IPS DF 6.9 (cell line): ENCODE results near the gene PLCB3.

Experiments
- DNase-seq: peaks from one replicate; pipeline ENCODE4 v3.0.0-alpha.2; 2013; ENCODE audit warnings: low read depth, low spot score
- H3K27ac ChIP-seq: one replicate; pipeline ENCODE4 v1.5.1; 2013; ENCODE audit warnings: low read length, control low read depth
- H3K27me3 ChIP-seq: 2 replicates; pipeline ENCODE4 v1.6.1; 2013; ENCODE audit warnings: mild to moderate bottlenecking, low read length; ENCODE audit not compliant: control insufficient read depth, insufficient read depth
- H3K36me3 ChIP-seq: 2 replicates; pipeline ENCODE4 v1.6.1; 2013; ENCODE audit warnings: low read length; ENCODE audit not compliant: control insufficient read depth, insufficient read depth
- H3K4me1 ChIP-seq: 2 replicates; pipeline ENCODE4 v1.6.1; 2013; ENCODE audit warnings: low read length; ENCODE audit not compliant: control insufficient read depth, insufficient read depth
- H3K4me3 ChIP-seq: 2 replicates; pipeline ENCODE4 v1.5.1; 2013; ENCODE audit warnings: mild to moderate bottlenecking, low read length
- H3K9me3 ChIP-seq: 2 replicates; pipeline ENCODE4 v1.6.1; 2013; ENCODE audit warnings: low read length, inconsistent platforms; ENCODE audit not compliant: control insufficient read depth, insufficient read depth
- WGBS: extraction: QIAGEN DNeasy Blood & Tissue Kit; methylation state at CpG from one replicate; pipeline ENCODE4 v1.1.7; 2013; ENCODE audit warnings: mixed read lengths, missing lambda C conversion rate; ENCODE audit not compliant: insufficient read length, insufficient coverage; 5-methylcytosine and 5-hydroxymethylcytosine counted together

PLCB3 gene

DNA sequence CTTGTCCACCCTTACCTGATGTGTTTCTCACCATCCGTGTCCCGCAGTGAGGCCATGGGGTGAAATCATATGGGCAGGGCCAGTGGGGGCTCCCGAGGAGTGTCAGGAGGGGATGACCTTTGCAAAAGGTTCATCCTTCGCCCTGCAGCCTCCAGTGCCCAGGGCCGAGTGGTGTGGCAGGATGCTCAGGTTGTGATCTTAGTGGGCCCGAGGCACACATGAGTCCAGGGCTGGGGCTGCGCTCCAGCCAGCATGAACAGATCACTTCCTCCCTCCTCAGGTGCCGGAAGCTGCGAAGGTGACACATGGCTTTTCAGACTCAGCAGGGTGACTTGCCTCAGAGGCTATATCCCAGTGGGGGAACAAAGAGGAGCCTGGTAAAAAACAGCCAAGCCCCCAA is 13.3 kb upstream of the PLCB3 start:
- Histone ChIP-seq H3K4me3 (no peak overlapping the region), H3K9me3 (no peaks in the 10 kb centered on the region), H3K4me1 (peaks cover 4% of the 10 kb centered on the region), H3K27ac (no peak overlapping the region), H3K27me3 (no peaks in the 10 kb centered on the region), H3K36me3 (peaks cover 7% of the 10 kb centered on the region; the same call in 1 of the 2 replicates)
- no CpG with 5 or more reads among the region's 9 CpGs for WGBS
- no peak for DNase-seq

- DNase-seq, result no peak
- H3K4me3 ChIP-seq, result no peak overlapping the region
- peaks cover 2% of the 10 kb centered on the region for H3K4me1 ChIP-seq
- no peaks in the 10 kb centered on the region for H3K27me3 ChIP-seq
- no CpG with 5 or more reads among the region's 5 CpGs for WGBS
- H3K36me3 ChIP-seq, result peaks cover 14% of the 10 kb centered on the region; the same call in 1 of the 2 replicates
- H3K9me3 ChIP-seq, result no peaks in the 10 kb centered on the region
- no peak overlapping the region for H3K27ac ChIP-seq
Measured at GRCh38 chr11:64238999-64239398, 12.3 kb upstream of the PLCB3 start.

GRCh38 chr11:64239662-64240434 is 11.5 kb upstream of the PLCB3 start:
- H3K27ac ChIP-seq, result no peak overlapping the region
- H3K36me3 ChIP-seq, result peaks cover 16% of the 10 kb centered on the region; the same call in 1 of the 2 replicates
- peaks cover 2% of the 10 kb centered on the region for H3K4me1 ChIP-seq
- H3K9me3 ChIP-seq, result no peaks in the 10 kb centered on the region
- peak overlapping the region; percentile 73; the same call in 1 of the 2 replicates for H3K4me3 ChIP-seq
- DNase-seq, result no peak
- WGBS, result no CpG with 5 or more reads among the region's 11 CpGs
- H3K27me3 ChIP-seq, result no peaks in the 10 kb centered on the region

DNA sequence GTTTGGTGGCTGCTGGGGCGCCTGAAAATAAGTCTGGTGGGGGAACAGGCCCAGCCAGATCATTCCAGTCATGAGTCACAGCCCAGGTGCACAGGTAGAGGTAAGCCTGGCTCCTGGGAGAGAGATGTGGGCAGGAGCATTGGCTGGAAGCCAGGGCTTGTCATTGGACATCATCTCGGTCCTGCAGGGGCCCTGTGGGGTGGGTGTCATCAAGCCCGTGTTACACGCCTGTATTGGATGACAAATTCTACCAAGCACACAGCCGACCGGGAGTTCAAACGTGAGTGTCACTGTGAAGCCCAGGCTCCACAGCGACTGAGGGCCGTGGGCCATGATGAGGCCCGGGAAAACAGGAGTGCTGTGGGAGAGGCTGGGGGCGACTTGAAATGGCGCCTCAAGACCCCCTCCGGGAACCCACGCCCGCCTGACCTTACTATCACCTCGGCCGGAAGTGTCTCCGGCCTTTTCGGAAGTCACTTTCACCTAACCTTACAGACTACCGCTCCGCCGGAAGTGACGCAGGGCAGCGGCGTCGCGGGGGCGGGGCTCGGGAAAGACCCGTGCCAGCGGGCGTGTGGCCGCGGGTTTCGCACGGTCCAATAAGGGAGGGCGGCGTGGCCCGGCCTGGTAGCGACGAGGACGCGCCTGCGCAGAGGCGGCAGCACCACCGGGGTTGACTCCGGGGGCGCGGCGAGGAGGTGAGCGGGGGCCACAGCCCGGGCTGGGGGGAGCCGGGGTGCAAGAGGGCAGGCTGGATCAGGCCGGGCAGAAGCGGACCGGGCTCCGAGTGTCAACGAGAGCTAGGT is 10.7 kb upstream of the PLCB3 start, which contains the start of gene FKBP2:
Gene FKBP2, plus strand, starts transcription at position 661 of the 806 bp plus-strand sequence. CDS start 1,293 bp downstream, outside the sequence.
- H3K27ac ChIP-seq, result no peak within 1 kb of the TSS
- no peaks in the 10 kb centered on the region for H3K27me3 ChIP-seq
- DNase-seq, result no peak
- H3K36me3 ChIP-seq, result peaks cover 18% of the 10 kb centered on the region; the same call in 1 of the 2 replicates
- no peaks in the 10 kb centered on the region for H3K9me3 ChIP-seq
- WGBS, result no CpG with 5 or more reads among the region's 58 CpGs
- H3K4me1 ChIP-seq, result peaks cover 5% of the 10 kb centered on the region
- H3K4me3 ChIP-seq, result peak within 1 kb of the TSS; percentile 73

GRCh38 chr11:64241241-64241490 is 10.2 kb upstream of the PLCB3 start:
- peaks cover 5% of the 10 kb centered on the region for H3K4me1 ChIP-seq

DNA sequence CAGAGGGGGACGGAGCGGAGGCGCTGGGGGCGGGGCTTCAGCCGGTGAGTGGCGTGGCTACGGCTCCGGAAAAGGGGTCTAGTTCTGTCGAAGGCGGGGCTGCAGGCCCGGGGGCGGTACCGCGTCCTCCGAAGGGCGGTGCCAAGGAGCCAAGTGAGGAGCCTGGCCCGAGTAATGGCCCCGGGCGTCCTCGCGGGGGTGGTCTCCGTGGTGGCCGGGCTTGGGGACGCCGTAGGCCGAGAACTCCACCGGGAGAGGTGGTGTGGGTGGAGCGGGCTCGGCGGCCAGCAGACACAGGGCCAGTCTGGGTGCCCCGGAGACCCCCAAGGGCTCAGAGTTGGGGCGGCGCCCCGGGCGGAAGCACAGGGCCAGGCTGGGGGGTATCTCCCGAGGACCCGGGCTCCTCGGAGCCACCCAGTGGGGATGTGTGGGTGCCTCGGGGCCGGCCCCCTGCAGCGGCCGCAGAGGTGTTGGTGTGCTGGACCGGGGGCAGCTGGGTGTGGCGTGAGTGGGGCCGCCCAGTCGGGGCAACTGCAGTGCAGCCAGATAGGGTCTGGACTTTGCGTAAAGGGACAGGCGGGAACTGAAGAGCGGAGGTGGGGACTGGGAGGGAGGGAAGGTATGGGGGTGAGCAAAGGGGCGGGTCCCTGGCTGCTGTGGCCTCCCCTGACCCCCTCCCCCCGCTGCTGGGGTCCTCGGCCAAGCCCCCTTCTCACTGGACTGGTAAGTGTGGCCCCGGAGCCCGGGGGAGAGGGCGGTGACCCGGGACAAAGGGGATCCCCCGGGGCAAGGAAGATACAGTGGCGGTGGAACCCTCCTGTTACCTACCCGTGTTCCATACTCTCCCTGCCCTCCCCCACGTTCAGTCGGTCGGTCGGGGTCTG is 9.6 kb upstream of the PLCB3 start:
- no CpG with 5 or more reads among the region's 63 CpGs for WGBS
- Histone ChIP-seq H3K27me3 (no peaks in the 10 kb centered on the region), H3K27ac (no peak overlapping the region), H3K4me3 (peak overlapping the region; percentile 57), H3K4me1 (peaks cover 5% of the 10 kb centered on the region), H3K9me3 (no peaks in the 10 kb centered on the region), H3K36me3 (peaks cover 18% of the 10 kb centered on the region; the same call in 1 of the 2 replicates)
- no peak for DNase-seq

More at GRCh38 chr11:64241241-64241490, 10.2 kb upstream of the PLCB3 start:
- Histone ChIP-seq H3K36me3 (peaks cover 18% of the 10 kb centered on the region; the same call in 1 of the 2 replicates), H3K4me3 (peak overlapping the region; percentile 73; the same call in 1 of the 2 replicates), H3K27me3 (no peaks in the 10 kb centered on the region), H3K27ac (no peak overlapping the region), H3K9me3 (no peaks in the 10 kb centered on the region)
- DNase-seq, result no peak
- no CpG with 5 or more reads among the region's 24 CpGs for WGBS

DNA sequence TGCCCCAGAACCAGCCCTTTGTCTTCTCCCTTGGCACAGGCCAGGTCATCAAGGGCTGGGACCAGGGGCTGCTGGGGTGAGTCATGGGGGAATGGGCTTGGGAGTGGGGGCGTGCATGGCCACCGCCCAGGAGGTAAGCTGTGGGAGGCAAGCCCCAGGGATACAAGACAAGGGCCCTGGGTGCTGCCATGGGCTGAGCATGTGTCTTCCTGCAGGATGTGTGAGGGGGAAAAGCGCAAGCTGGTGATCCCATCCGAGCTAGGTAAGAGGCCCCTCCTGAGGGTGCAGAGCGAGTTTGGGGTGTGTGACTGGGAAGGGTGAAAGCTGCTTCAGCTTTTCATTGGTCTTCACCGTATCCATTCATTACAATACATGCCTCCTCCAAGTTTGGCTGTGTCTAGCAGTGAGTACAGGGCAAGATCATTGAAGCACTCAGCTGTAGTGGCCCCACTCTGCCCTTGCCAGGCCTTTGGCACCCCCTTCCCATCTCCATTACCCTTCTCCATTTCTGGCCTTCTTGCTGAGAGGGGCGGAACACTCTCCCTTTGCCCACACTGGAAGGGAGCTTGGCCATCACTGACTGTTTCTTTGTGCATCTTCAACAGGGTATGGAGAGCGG is 8.0 kb upstream of the PLCB3 start:
- no peaks in the 10 kb centered on the region for H3K9me3 ChIP-seq
- no peak overlapping the region for H3K4me3 ChIP-seq
- no CpG with 5 or more reads among the region's 8 CpGs for WGBS
- DNase-seq, result no peak
- no peaks in the 10 kb centered on the region for H3K27me3 ChIP-seq
- no peak overlapping the region for H3K27ac ChIP-seq
- peaks cover 15% of the 10 kb centered on the region; the same call in 1 of the 2 replicates for H3K36me3 ChIP-seq
- peaks cover 8% of the 10 kb centered on the region for H3K4me1 ChIP-seq

GRCh38 chr11:64244107-64244506 is 7.2 kb upstream of the PLCB3 start:
- Histone ChIP-seq H3K27ac (no peak overlapping the region), H3K36me3 (peaks cover 11% of the 10 kb centered on the region; the same call in 1 of the 2 replicates)

DNA sequence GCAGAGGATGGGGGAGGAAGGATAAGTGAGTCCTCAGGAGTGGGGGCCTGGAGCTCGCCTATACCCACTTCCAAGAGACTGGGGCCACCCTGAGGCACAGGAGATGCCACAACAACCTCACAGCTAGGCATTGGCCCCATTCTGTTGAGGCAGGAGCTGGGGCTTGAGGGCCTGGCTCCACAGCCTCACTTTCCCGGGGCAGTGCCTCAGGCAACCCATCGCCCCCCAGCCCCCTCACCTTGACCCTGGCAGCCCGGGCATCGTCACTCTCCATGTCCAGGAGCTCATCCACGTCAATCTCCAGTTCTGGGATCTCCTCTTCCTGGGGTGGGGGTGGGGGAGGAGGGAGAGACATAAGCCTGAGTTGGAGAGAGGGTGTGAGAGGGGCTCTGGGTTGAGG is 6.4 kb upstream of the PLCB3 start:
- WGBS, result no CpG with 5 or more reads among the region's 6 CpGs
- Histone ChIP-seq H3K27ac (no peak overlapping the region), H3K36me3 (peaks cover 11% of the 10 kb centered on the region; the same call in 1 of the 2 replicates), H3K27me3 (no peaks in the 10 kb centered on the region), H3K4me1 (peaks cover 18% of the 10 kb centered on the region), H3K9me3 (no peaks in the 10 kb centered on the region), H3K4me3 (peak overlapping the region; percentile 87; the same call in 1 of the 2 replicates)
- DNase-seq, result no peak

More at GRCh38 chr11:64244107-64244506, 7.2 kb upstream of the PLCB3 start:
- H3K4me3 ChIP-seq, result no peak overlapping the region
- no peaks in the 10 kb centered on the region for H3K27me3 ChIP-seq
- peaks cover 12% of the 10 kb centered on the region for H3K4me1 ChIP-seq
- no peaks in the 10 kb centered on the region for H3K9me3 ChIP-seq
- no peak for DNase-seq
- no CpG with 5 or more reads among the region's 5 CpGs for WGBS
